DND-41 (cell line): ENCODE measurements around the gene BIRC7.

Source experiments
- ATAC-seq: fragments of 200-7000 bp; cut with Tn5 transposase; 3 replicates; pipeline ENCODE4 v1.9.1; 2021; ENCODE audit warnings: low read depth; ENCODE audit not compliant: insufficient read depth
- DNase-seq: peaks from one replicate; pipeline ENCODE4 v3.0.0-alpha.2; 2020
- H2AFZ ChIP-seq: 2 replicates; pipeline ENCODE4 v1.6.0; 2012; ENCODE audit warnings: low read depth, low read length
- H3K27ac ChIP-seq: 2 replicates; pipeline ENCODE4 v1.5.1; 2012; ENCODE audit warnings: low read length, inconsistent platforms
- H3K27me3 ChIP-seq: fragments of 200-600 bp; sonication (generic); 2 replicates; pipeline ENCODE4 v1.6.0; 2012; ENCODE audit warnings: low read length, mild to moderate bottlenecking, inconsistent platforms; ENCODE audit not compliant: insufficient read depth, poor library complexity
- H3K36me3 ChIP-seq: 2 replicates; pipeline ENCODE4 v1.5.1; 2012; ENCODE audit warnings: low read length, inconsistent platforms; ENCODE audit not compliant: insufficient read depth
- H3K4me1 ChIP-seq: 2 replicates; pipeline ENCODE4 v1.5.1; 2012; ENCODE audit warnings: mild to moderate bottlenecking, low read length; ENCODE audit not compliant: insufficient read depth
- H3K4me2 ChIP-seq: 2 replicates; pipeline ENCODE4 v1.6.0; 2012; ENCODE audit warnings: mild to moderate bottlenecking, moderate library complexity, low read length, inconsistent platforms; ENCODE audit not compliant: insufficient read depth
- H3K4me3 ChIP-seq, 2 experiments: fragments of 200-600 bp in 1 of 2; shearing (Covaris generic) in 1 of 2; 2 replicates each; pipeline ENCODE4 v1.5.1; 2012 to 2016; ENCODE audit warnings: inconsistent platforms in 2 of 2, low read length in 2 of 2, mild to moderate bottlenecking in 2 of 2, low read depth in 1 of 2, moderate library complexity in 1 of 2
- H3K79me2 ChIP-seq: 2 replicates; pipeline ENCODE4 v1.6.0; 2012; ENCODE audit warnings: low read length, inconsistent platforms; ENCODE audit not compliant: insufficient read depth
- H3K9ac ChIP-seq: 2 replicates; pipeline ENCODE4 v1.6.0; 2012; ENCODE audit warnings: low read depth, mild to moderate bottlenecking, inconsistent platforms, low read length, moderate library complexity
- H3K9me3 ChIP-seq: 2 replicates; pipeline ENCODE4 v1.5.1; 2012; ENCODE audit warnings: low read length, moderate library complexity, mild to moderate bottlenecking, inconsistent platforms; ENCODE audit not compliant: insufficient read depth, severe bottlenecking
- H4K20me1 ChIP-seq: 2 replicates; pipeline ENCODE4 v1.6.0; 2012; ENCODE audit warnings: low read length; ENCODE audit not compliant: insufficient read depth
- EZH2 ChIP-seq: IDR thresholded peaks from 3 replicates; pipeline ENCODE4 v1.6.1; 2012; ENCODE audit warnings: borderline replicate concordance, low read depth, mild to moderate bottlenecking, moderate library complexity, low read length, inconsistent platforms; ENCODE audit not compliant: severe bottlenecking
- TF ChIP-seq, protein P1 (sequence below): IDR thresholded peaks from 2 replicates; pipeline ENCODE4 v1.5.1; 2012; ENCODE audit warnings: borderline replicate concordance, low read length, moderate library complexity, mild to moderate bottlenecking; ENCODE audit not compliant: poor library complexity, severe bottlenecking; ENCODE audit errors: extremely low read depth

BIRC7 gene

DNA sequence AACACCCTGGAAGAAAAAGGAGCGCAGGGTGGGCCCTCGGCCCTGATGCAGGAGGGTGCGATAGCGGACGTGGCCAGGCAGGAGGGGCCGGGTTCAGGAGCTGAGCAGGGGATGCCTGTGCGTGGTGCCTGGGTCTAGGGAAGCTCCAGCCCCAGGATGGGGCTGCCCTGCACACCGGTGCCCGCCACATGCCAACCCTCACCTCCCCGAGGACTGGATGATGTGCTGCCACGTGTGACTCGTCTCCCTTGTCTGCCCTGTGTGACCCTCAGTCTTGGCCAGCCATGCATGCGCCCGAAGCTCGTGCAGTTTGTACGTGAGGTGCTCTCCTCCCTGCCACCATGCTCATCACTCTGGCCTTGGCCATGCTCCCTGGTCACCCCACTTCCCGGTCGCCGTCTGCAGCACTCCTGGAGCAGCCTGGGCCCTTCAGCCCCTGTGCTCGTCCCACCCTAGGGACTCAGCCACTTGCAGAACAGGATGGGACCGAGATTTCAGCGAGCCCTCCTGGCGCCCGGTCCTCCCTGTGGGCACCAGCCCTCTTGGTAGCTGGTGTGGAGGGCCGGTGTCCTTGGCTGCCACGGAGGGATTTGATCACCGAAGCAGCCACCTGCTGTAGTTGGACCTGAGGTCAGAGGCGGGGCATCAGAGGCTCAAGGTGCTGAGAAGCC is 53.0 kb downstream of the BIRC7 start:
- Histone ChIP-seq H3K27ac (no peak overlapping the region), H3K9me3 (no peaks in the 10 kb centered on the region), H3K4me3 (no peak overlapping the region), H2AFZ (no peak overlapping the region), H3K79me2 (peaks cover 15% of the 10 kb centered on the region), H4K20me1 (peaks cover 41% of the 10 kb centered on the region), H3K27me3 (no peaks in the 10 kb centered on the region), H3K4me2 (no peak overlapping the region), H3K9ac (no peak overlapping the region), H3K4me1 (peaks cover 22% of the 10 kb centered on the region), H3K36me3 (peaks cover 54% of the 10 kb centered on the region)
- DNase-seq (no peak), ATAC-seq (no peak)
- TF ChIP-seq, protein P1, sequence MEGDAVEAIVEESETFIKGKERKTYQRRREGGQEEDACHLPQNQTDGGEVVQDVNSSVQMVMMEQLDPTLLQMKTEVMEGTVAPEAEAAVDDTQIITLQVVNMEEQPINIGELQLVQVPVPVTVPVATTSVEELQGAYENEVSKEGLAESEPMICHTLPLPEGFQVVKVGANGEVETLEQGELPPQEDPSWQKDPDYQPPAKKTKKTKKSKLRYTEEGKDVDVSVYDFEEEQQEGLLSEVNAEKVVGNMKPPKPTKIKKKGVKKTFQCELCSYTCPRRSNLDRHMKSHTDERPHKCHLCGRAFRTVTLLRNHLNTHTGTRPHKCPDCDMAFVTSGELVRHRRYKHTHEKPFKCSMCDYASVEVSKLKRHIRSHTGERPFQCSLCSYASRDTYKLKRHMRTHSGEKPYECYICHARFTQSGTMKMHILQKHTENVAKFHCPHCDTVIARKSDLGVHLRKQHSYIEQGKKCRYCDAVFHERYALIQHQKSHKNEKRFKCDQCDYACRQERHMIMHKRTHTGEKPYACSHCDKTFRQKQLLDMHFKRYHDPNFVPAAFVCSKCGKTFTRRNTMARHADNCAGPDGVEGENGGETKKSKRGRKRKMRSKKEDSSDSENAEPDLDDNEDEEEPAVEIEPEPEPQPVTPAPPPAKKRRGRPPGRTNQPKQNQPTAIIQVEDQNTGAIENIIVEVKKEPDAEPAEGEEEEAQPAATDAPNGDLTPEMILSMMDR, result no peak

DNA sequence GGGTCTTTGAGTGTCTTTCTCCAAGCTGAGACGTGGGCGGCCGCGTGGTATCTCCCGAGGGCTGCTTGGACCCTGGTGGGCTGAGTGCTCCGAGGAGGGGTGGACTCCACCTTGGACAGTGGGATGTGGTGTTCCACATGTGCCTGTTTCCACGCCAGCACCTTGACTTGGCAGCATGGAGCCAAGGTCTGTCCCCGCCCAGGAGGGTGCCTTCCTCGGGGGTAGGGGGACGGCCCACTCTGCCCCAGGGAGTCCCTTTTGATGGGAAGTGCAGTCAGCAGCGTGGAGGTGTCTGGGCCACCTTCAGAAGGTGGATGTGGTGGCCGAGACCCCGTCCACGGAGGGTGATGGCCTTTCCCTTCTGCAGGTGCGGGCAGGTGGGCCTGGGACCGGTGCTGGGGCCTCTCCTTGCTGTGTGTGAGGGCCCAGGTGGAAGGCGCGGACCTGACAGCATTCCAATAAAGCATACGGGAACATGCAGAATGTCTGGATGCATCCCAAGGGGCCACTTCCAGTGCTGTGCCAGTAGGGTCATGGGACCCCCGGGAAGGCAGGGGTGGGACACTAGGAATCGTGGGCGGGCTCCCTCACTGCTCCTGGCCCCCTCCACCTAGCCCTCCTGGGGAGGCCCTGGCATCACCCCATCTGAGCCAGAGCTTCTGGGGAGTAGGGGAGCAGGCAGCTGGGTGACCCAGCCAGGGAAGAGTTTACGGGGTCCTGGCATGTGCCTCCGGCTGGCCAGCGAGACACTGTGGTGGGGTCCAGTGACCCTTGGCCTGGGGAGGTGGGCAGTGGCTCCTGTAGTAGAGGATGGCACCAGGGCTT is 53.8 kb downstream of the BIRC7 start:
- Histone ChIP-seq H3K36me3 (peaks cover 49% of the 10 kb centered on the region), H2AFZ (no peak overlapping the region), H4K20me1 (peaks cover 45% of the 10 kb centered on the region), H3K79me2 (peaks cover 12% of the 10 kb centered on the region), H3K27me3 (peaks cover under 1% of the 10 kb centered on the region), H3K9ac (no peak overlapping the region), H3K4me1 (peaks cover 14% of the 10 kb centered on the region), H3K27ac (no peak overlapping the region), H3K9me3 (no peaks in the 10 kb centered on the region), H3K4me3 (no peak overlapping the region), H3K4me2 (no peak overlapping the region)
- no peak for ATAC-seq
- DNase-seq, result no peak
- no peak for TF ChIP-seq EZH2
- TF ChIP-seq, protein P1, result no peak
